PC-9 (cell line): ENCODE results near the gene PRAMEF10.
"Not testable (repeated sequence)": the region's sequence is repeated elsewhere in the genome, so short reads cannot be mapped to it uniquely, and the experiment has no call there.

ENCODE experiments used
- CTCF ChIP-seq: fragments of 200-600 bp; sonication (generic); conservative IDR thresholded peaks from 2 replicates; pipeline ENCODE4 v1.6.1; 2017; ENCODE audit warnings: mixed run types, antibody characterized with exemption, mild to moderate bottlenecking, moderate library complexity
- EZH2 ChIP-seq: fragments of 200-600 bp; sonication (generic); IDR thresholded peaks from 2 replicates; pipeline ENCODE4 v1.8.0; 2017; ENCODE audit warnings: antibody characterized with exemption, low read depth

GRCh38 chr1:12947480-12947879 lies 49.4 kb upstream of the PRAMEF10 start, which contains the start of gene PRAMEF6:
- TF ChIP-seq EZH2, CTCF: not testable (repeated sequence)
